HEK293 (cell line): Measurements from ENCODE around the gene SELENOO.

Experiments used
- CTCF ChIA-PET: fragments of 350-600 bp; formaldehyde crosslinking; extraction: SDS; loops from one replicate; lab custom pipeline; 2021; ENCODE audit warnings: antibody characterized with exemption; lab: Yijun Ruan, JAX
- POLR2A ChIA-PET: fragments of 300-600 bp; formaldehyde crosslinking; extraction: SDS; loops from one replicate; lab custom pipeline; 2020; ENCODE audit warnings: antibody characterized with exemption, inconsistent platforms; lab: Yijun Ruan, JAX
- H3K27ac ChIP-seq: fragments of 200-500 bp; sonication (Bioruptor generic); 2 replicates; pipeline ENCODE4 v1.5.1; 2014; ENCODE audit warnings: low read depth, low read length, control low read depth, inconsistent platforms; ENCODE audit errors: extremely low read depth
- H3K36me3 ChIP-seq, 2 experiments: fragments of 200-500 bp in 1 of 2; sonication (Bioruptor generic) in 1 of 2; 1 replicate in 1 of 2; 2 replicates in 1 of 2; pipeline ENCODE4 v1.5.1; 2014 to 2017; ENCODE audit warnings: inconsistent platforms in 2 of 2, low read length in 2 of 2; ENCODE audit not compliant: control insufficient read depth in 2 of 2, insufficient read depth in 1 of 2
- H3K4me1 ChIP-seq: fragments of 200-500 bp; sonication (Bioruptor generic); 2 replicates; pipeline ENCODE4 v1.5.1; 2014; ENCODE audit warnings: mild to moderate bottlenecking, low read length, inconsistent platforms; ENCODE audit not compliant: control insufficient read depth, insufficient read depth
- H3K4me3 ChIP-seq: 2 replicates; pipeline ENCODE4 v1.5.1; 2011; ENCODE audit warnings: low read depth, mild to moderate bottlenecking, control low read depth, low read length, moderate library complexity
- H3K9me3 ChIP-seq: fragments of 200-500 bp; sonication (Bioruptor generic); 2 replicates; pipeline ENCODE4 v1.5.1; 2014; ENCODE audit warnings: low read depth, low read length, inconsistent platforms; ENCODE audit not compliant: control insufficient read depth, insufficient read depth
- AEBP2 ChIP-seq: fragments of 450-650 bp; formaldehyde crosslinking; IDR thresholded peaks from 2 replicates; pipeline ENCODE4 v1.5.1; 2016; ENCODE audit warnings: missing biosample characterization, missing genetic modification characterization, borderline replicate concordance
- EGR2 ChIP-seq: fragments of 450-650 bp; formaldehyde crosslinking; IDR thresholded peaks from 2 replicates; pipeline ENCODE4 v1.5.1; 2016; ENCODE audit warnings: low read depth, missing biosample characterization, missing genetic modification characterization
- GLIS2 ChIP-seq: fragments of 450-650 bp; formaldehyde crosslinking; IDR thresholded peaks from 2 replicates; pipeline ENCODE4 v1.5.1; 2016; ENCODE audit warnings: missing biosample characterization, missing genetic modification characterization
- RBAK ChIP-seq: fragments of 450-650 bp; formaldehyde crosslinking; IDR thresholded peaks from 2 replicates; pipeline ENCODE4 v1.5.1; 2016; ENCODE audit warnings: missing biosample characterization, missing genetic modification characterization
- REPIN1 ChIP-seq: fragments of 450-650 bp; formaldehyde crosslinking; IDR thresholded peaks from 2 replicates; pipeline ENCODE4 v1.5.1; 2017; ENCODE audit warnings: missing biosample characterization, missing genetic modification characterization, low read depth
- SP2 ChIP-seq: fragments of 450-650 bp; formaldehyde crosslinking; IDR thresholded peaks from 2 replicates; pipeline ENCODE4 v1.5.1; 2016; ENCODE audit warnings: missing biosample characterization, missing genetic modification characterization
- ZBTB21 ChIP-seq: fragments of 450-650 bp; formaldehyde crosslinking; IDR thresholded peaks from 2 replicates; pipeline ENCODE4 v1.5.1; 2017; ENCODE audit warnings: missing biosample characterization, missing genetic modification characterization
- ZBTB48 ChIP-seq: fragments of 450-650 bp; formaldehyde crosslinking; IDR thresholded peaks from 2 replicates; pipeline ENCODE4 v1.5.1; 2016; ENCODE audit warnings: missing biosample characterization, missing genetic modification characterization
- ZBTB49 ChIP-seq: fragments of 450-650 bp; formaldehyde crosslinking; IDR thresholded peaks from 2 replicates; pipeline ENCODE4 v1.5.1; 2016; ENCODE audit warnings: missing biosample characterization, missing genetic modification characterization, low read depth
- ZFP3 ChIP-seq: fragments of 450-650 bp; formaldehyde crosslinking; IDR thresholded peaks from 2 replicates; pipeline ENCODE4 v1.5.1; 2016; ENCODE audit warnings: low read depth, missing biosample characterization, missing genetic modification characterization
- ZNF155 ChIP-seq: fragments of 450-650 bp; formaldehyde crosslinking; IDR thresholded peaks from 2 replicates; pipeline ENCODE4 v1.5.1; 2016; ENCODE audit warnings: missing biosample characterization, missing genetic modification characterization
- ZNF169 ChIP-seq: fragments of 450-650 bp; formaldehyde crosslinking; IDR thresholded peaks from 2 replicates; pipeline ENCODE4 v1.5.1; 2016; ENCODE audit warnings: missing biosample characterization, missing genetic modification characterization
- ZNF174 ChIP-seq: fragments of 450-650 bp; formaldehyde crosslinking; IDR thresholded peaks from 2 replicates; pipeline ENCODE4 v1.5.0; 2017; ENCODE audit warnings: missing biosample characterization, mild to moderate bottlenecking, missing genetic modification characterization
- ZNF184 ChIP-seq: fragments of 450-650 bp; IDR thresholded peaks from 2 replicates; pipeline ENCODE4 v1.5.1; 2018; ENCODE audit warnings: missing biosample characterization, mild to moderate bottlenecking, missing genetic modification characterization
- ZNF239 ChIP-seq: fragments of 450-650 bp; formaldehyde crosslinking; IDR thresholded peaks from 2 replicates; pipeline ENCODE4 v1.5.1; 2016; ENCODE audit warnings: missing biosample characterization, missing genetic modification characterization
- ZNF354C ChIP-seq: fragments of 450-650 bp; formaldehyde crosslinking; IDR thresholded peaks from 2 replicates; pipeline ENCODE4 v1.5.1; 2016; ENCODE audit warnings: missing biosample characterization, missing genetic modification characterization, low read depth, borderline replicate concordance
- ZNF548 ChIP-seq: fragments of 450-650 bp; formaldehyde crosslinking; IDR thresholded peaks from 2 replicates; pipeline ENCODE4 v1.5.1; 2016; ENCODE audit warnings: missing biosample characterization, missing genetic modification characterization
- ZNF610 ChIP-seq: fragments of 450-650 bp; formaldehyde crosslinking; IDR thresholded peaks from 2 replicates; pipeline ENCODE4 v1.5.1; 2016; ENCODE audit warnings: missing biosample characterization, missing genetic modification characterization, borderline replicate concordance
- ZNF623 ChIP-seq: fragments of 450-650 bp; formaldehyde crosslinking; IDR thresholded peaks from 2 replicates; pipeline ENCODE4 v1.5.1; 2016; ENCODE audit warnings: missing biosample characterization, missing genetic modification characterization
- ZNF660 ChIP-seq: fragments of 450-650 bp; IDR thresholded peaks from 2 replicates; pipeline ENCODE4 v1.5.1; 2018; ENCODE audit warnings: missing biosample characterization, mild to moderate bottlenecking, missing genetic modification characterization
- TF ChIP-seq, protein P1 (sequence below): fragments of 450-650 bp; formaldehyde crosslinking; IDR thresholded peaks from 2 replicates; pipeline ENCODE4 v1.5.1; 2016; ENCODE audit warnings: missing biosample characterization, missing genetic modification characterization

Gene SELENOO

DNA sequence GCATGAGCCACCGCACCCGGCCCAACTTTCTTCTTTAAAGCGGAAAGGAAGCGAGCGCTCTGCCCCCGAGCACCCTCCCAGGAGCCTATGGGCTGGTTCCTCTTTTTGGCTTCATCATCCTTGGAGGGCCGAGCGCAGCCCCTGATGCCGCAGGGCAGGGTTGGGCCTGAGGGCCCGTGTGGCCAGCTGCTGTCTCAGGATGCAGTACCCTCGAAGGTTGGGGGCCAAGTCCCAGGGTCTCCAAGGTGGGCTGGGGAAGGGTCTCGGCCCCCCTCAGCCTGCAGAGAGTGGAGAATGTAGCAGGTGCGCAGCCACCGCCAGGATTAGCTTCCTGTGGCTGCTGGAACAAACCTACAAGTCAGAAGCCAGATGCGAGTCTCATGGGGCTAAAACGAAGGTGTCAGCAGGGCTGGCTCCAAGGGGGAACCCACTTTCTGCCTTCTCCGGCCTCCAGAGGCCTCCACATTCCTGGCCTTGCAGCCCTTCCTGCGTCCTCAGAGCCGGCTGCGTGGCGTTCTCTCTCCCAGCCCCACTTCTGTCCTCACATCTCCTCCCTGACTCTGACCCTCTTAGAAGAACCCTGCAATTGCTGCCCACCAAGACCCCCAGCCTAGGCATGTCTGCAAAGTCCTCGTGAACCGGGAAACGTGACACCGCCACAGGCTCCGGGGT, 27.4 kb upstream of the SELENOO start:
- no peaks in the 10 kb centered on the region for H3K9me3 ChIP-seq
- TF ChIP-seq RBAK (tag by site-specific recombination) (no peak), ZBTB49 (no peak), ZBTB48 (tag by site-specific recombination) (no peak), AEBP2 (no peak), ZNF239 (no peak), SP2 (tag by site-specific recombination) (no peak), ZNF169 (tag by site-specific recombination) (no peak), ZNF548 (no peak), ZNF174 (tag by site-specific recombination) (no peak), ZBTB21 (no peak), EGR2 (tag by site-specific recombination) (no peak), ZFP3 (tag by site-specific recombination) (no peak), ZNF660 (tag by site-specific recombination) (no peak), ZNF354C (tag by site-specific recombination) (no peak), ZNF184 (no peak), ZNF155 (tag by site-specific recombination) (no peak), REPIN1 (tag by site-specific recombination) (no peak), ZNF623 (no peak)
- TF ChIP-seq, protein P1, sequence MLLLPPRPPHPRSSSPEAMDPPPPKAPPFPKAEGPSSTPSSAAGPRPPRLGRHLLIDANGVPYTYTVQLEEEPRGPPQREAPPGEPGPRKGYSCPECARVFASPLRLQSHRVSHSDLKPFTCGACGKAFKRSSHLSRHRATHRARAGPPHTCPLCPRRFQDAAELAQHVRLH (tag by site-specific recombination), result no peak
- no peaks in the 10 kb centered on the region for H3K4me1 ChIP-seq
- H3K36me3 ChIP-seq, result peaks cover 0 to 12% of the 10 kb centered on the region in 2 experiments; a peak in 1 of 3 replicates
- H3K4me3 ChIP-seq, result no peak overlapping the region
- no peak overlapping the region for H3K27ac ChIP-seq
- POLR2A ChIA-PET, result no interaction called here
- CTCF ChIA-PET, result no interaction called here

GRCh38 chr22:50173983-50174355, 26.8 kb upstream of the SELENOO start:
- Histone ChIP-seq H3K36me3 (peaks cover 0 to 17% of the 10 kb centered on the region in 2 experiments; a peak in 1 of 3 replicates), H3K9me3 (no peaks in the 10 kb centered on the region), H3K4me1 (no peaks in the 10 kb centered on the region), H3K4me3 (no peak overlapping the region), H3K27ac (no peak overlapping the region)
- ChIA-PET POLR2A (no interaction called here), CTCF (no interaction called here)
- TF ChIP-seq GLIS2 (tag by site-specific recombination), result peak; percentile 47
- no peak for TF ChIP-seq ZNF610 (tag by site-specific recombination)
